Stimulated activated CD4-positive, alpha-beta T cell treated with anti-CD3 and anti-CD28 coated beads, TNF-alpha, amount 100 ng/mL, for 1 hour (primary cell): ENCODE results near the gene TCFL5.
A peak's percentile ranks its signal among the peaks of the same experiment; 100 is the strongest.

Source experiments
- DNase-seq, 3 donors: peaks; one replicate each; pipeline ENCODE4 v3.0.0-alpha.2; 2020; ENCODE audit warnings: low read depth in 3 of 3, low spot score in 1 of 3

The TCFL5 gene

DNA sequence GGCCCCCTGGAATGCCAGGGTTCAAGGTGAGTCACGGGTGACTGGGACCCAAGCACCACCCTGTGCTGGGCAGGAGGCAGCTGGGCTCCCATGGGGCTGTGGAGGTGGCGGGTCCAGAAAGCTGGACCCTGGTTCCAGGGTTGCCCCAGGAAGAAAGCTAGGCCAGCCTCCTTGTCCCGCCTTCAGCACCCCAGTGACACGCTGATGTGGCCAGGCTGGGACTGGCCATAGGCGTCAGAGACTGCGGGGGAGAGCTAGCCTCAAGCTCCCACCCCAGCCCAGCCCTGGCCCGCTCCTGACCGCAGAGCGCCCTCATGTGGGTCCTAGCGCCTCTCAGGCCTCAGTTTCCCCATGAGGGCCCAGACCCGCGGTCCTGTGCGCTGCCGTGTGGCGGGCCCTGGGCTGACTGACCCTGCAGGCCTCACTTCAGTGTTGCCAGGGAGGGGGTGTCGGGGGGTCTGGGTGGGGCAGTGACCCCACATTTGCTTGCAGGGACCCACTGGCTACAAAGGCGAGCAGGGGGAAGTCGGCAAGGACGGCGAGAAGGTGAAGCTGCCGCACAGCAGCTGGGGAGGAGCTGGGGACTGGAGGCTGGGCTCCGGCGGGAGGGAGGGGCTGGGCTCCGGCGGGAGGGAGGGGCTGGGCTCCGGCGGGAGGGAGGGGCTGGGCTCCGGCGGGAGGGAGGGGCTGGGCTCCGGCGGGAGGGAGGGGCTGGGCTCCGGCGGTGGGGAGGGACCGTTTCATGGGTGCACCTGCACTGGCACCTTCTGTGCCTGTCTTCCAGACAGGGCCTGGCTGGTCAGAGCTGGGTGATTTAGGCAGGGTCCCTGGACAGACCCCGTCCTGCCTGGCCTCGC, 36.9 kb downstream of the TCFL5 start:
- DNase-seq = peak in 1 of 3 donors; percentile 11

DNA sequence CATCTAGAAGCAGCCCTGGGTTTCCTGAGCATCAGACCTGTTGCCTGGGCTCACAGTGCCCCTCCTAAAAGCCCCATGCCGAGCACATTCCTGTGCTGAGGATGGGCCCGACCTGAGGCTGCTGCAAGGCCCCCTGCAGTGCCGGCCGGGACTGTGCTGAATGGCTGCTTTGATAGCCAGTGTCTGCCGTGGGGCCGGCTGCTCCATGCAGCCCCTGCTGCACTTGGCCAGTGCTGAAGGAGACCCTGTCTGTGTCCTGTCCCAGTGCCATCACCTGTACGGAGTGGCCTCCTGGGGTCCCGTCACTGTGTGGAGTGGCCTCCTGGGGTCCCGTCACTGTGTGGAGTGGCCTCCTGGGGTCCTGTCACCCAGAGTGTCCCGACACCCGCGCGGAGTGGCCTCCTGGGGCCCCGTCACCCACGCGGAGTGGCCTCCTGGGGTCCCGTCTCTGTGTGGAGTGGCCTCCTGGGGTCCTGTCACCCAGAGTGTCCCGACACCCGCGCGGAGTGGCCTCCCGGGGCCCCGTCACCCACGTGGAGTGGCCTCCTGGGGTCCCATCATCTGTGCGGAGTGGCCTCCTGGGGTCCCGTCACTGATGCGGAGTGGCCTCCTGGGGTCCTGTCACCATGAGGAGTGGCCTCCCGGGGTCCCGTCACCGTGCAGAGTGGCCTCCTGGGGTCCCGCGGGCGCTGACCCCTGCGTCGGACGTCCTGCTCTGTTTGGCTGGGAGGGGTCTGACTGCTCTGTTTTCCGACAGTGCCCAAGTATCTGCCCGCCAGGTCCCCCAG, 37.7 kb downstream of the TCFL5 start:
- no peak for DNase-seq

DNA sequence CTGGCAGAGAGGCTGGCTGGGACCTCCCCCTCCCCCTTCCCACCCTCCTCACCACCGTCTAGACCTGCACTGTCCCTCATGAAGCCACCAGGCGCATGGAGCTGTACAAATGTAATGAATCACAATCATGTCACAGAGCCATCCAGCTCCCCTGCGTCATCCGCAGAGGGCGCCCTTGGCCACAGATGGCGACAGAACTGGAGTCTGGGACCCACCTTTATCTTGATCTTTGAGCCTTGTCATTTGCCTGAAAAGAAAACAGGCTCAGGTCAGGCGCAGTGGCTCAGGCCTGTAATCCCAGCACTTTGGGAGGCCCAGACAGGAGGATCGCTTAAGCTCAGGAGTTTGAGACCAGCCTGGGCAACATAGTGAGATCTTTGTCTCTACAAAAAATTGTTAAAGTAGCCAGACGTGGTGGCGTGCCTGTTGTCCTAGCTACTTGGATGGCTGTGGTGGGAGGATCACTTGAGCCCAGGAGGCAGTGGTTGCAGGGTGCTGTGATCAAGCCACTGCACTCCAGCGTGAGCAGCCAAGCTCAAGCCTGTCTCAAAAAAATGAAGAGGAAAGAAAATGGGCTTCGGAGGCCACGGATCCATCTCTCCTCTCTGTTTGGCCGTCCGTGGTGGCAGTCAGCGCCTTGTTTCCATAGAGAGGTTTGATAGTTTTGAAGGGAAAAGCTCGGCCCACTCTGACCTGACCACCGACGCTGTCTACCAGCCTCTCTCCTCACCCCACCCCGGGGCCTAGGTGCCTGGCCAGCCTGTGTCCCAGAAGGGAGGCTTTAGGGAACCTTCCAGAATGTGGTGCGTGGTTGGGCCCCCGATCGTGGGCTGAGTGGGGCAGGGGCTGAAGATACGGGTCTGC, 38.6 kb downstream of the TCFL5 start:
- DNase-seq = no peak

DNA sequence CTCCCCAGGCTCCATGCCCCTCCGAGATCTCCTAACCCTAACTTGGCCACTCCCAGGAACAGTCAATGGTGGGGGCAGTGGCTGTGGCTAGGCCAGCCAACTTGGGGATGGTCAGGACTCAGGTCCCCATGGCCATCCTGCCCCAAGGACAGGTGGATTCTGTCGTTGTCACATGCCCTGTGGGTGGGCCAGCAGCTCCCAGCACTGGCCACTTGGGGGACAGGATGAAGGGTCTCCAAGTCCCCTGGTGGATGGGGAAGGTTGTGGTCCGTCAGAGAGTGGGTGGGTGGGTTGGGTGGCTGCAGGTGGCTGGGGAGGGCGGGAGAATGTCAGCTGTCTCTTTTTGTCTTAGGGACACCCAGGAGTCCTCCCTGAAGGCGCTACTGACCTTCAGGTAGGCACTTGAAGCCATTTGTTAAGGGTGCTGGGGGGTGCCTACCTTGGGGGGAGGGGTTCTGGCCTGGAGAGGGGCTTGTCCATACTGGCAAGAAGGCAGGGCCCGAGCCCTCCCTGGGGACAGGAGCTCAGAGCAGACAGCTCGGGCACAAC, 39.3 kb downstream of the TCFL5 start:
- DNase-seq = no peak

DNA sequence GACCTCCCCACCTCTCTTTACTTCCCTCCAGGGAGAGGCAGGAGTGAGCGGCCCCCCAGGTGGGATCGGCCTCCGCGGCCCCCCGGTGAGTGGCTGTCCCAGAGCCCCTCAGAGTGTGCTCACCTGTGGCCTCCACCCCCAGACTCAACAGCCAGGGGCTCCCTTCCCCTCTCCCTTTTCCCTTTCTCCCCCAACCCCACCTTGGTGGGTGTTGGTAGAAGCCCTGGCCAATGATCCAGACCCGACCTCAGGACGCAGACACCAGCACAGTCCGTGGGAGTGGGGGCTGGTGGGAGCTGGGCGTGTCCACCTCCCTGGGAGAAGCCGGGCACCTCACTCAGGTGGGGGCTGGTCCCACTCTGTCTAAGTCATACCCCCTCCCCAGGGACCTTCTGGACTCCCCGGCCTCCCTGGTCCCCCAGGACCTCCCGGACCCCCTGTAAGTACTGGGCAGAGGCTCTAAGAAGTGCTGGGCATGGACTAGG, 39.9 kb downstream of the TCFL5 start:
- no peak for DNase-seq

DNA sequence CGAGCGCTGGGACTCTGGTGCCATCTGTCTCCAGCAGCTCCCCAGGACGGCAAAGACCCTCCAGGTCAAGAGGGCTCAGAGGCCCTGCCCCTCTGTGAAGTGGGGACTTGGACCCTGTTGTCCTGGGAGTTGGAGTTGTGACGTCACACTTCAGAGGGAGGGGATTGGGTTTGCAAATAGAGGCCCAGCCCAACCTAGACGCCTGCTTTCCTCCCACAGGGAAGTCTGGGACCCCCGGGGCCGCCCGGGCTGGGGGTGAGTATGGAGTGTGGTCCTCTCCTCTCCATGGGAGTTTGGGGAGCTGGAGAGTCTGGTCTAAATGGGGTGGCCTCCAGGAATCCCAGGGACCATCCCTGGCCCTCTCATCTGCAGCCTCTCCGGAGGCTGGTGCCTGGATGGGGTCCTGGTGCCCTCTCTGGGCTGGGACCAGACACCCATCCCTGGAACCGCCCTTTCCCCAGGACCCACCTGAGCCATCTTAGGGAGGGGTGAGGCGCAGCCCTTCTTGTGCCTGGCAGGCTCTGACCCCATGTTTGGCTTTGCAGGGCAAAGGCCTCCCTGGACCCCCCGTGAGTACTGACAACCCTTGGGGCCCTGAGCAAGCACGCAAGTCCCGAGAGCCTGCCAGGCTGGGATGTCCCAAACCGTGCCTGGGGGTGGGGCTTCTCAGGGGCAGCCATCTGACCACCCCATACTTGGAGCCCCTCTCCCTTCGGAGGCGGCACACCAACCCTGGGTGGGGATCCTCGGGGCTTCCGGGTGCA, 40.5 kb downstream of the TCFL5 start:
- no peak for DNase-seq

DNA sequence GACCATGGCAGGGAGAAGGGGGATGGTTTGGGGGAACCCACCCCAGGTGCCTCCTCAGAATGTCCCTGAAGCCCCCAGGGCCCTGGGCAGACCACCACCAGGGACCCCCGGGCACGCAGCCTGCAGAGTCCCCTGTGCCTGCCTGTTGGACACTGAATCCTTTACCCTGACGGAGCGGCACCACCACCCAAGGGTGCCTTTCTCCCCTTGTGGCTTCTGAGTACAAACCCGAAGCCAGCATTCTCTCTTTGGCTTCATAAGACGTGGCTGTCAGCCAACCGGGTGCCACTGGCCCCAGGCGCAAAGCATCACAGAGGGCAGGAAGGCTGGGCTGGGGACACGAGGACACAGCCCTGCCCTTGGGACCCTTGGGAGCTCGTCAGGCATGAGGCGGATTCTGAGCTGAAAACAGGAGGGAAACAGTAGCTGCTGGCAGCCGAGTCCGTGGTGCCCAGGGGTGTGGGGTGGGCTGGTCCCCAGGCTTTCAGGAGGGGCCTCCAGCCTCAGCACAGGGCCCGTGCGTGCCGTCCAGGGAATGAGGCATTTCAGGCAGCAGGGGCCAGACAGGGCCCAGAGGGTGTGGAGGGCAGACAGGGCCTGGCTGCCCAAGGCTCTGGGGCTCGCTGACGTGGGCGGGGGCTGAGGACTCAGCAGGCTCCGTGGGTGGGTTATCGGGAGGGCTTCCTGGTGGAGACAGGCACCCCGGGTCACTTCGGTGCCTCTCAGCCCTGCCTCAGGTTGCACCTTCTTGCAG, 41.2 kb downstream of the TCFL5 start:
- DNase-seq = no peak

DNA sequence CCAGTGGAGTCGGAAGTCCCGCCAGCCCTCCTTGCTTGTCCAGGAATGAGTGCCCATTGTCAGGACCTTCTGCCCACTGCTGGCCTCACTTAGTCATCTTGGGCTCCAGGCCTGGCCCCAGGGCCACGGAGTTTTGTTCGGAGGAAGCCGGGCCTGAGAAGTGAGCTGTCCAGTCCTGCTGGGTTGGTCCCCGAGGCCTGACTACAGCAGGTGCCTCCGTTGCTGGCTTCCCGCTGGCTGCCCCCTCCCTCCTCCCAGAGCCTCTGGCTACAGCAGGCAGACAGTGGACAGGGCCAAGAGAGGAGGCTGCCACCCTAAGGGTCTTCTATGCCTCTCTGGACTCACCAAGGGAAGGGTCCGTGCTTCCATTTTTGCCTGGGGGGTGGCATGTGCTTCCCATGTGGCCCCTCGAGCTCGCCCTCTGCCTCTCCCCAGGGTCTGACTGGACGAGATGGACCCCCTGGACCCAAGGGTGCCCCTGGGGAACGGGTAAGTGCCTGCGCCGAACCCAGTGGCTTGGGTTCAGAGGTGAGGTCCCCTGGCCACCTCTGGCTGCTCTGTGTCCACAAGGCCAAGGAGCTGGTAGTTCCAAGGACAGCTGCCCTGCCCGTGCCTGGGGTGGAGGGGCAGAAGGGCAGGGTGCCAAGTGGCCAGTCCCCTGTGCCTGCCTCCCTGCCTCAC, 42.0 kb downstream of the TCFL5 start:
- DNase-seq = no peak

DNA sequence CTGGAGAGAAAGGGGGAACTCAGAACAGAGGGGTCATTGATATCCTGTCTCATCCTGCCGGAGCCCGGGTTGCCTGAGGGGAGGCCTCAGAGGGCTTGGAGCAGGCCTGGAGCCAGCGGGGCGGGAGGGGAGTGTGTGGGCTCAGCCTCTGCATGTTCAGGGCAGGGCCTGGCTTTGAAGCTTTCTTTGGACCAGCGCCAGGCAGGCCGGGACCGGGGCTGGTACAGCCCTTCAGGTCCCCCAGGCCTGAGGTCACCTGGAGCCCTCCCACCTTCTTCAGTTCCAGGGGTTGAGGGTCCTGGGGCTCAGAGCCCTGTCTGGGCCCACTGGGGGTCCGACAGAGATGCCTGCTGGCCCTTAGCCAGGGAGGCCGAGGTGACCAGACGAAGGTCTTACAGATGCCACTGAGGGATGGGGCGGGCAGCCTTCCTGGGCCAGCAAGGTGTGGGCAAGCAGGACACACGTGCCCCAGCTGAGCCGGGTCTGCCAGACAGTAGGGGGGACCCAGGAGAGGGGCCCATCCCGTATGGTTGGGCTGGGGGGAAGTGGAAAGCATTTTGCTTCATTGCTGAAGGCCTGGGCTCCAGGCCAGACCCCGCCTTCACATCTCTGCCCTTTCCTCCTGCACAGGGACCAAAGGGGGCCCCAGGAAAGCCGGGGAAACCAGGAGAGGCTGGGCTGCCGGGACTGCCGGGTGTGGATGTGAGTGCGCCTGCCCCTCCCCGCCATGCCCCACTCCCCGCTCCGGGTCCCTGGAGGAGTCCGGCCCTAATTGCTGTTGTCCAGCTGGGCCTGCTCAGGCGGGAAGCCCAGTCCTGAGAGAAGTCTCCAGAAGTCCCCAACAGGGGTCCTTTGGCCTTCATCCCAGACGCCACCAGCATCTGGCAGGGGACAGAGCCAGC, 42.8 kb downstream of the TCFL5 start:
- no peak for DNase-seq

DNA sequence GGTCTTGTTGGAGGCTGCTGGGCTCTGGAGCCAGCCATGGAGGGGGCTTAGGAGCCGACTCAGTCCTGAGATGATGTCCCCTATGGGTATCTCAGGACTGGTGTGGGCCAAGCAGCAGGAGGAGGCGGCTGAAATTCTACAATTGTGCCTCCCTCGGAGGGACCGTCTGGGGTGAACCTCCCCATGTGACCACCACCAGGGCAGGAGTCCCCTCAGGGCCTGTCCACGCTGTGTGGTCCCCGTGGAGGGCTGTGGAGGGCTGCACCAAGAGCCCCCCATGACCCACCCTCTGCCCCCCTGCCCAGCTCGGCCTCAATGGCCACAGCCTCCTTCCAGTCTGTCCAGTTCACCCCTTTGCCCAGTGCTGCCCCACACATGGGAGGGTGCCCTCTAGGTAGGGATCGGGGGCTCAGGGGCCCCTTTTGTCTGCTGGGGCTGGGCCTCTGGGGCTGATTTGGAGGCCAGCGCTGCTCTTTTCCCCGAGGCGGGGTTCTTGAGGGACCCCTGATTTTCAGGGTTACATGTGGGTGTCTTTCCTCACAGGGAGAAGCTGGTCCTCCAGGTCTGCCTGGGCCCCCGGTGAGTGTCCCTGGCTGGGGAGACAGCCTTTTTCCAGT, 43.5 kb downstream of the TCFL5 start:
- no peak for DNase-seq

DNA sequence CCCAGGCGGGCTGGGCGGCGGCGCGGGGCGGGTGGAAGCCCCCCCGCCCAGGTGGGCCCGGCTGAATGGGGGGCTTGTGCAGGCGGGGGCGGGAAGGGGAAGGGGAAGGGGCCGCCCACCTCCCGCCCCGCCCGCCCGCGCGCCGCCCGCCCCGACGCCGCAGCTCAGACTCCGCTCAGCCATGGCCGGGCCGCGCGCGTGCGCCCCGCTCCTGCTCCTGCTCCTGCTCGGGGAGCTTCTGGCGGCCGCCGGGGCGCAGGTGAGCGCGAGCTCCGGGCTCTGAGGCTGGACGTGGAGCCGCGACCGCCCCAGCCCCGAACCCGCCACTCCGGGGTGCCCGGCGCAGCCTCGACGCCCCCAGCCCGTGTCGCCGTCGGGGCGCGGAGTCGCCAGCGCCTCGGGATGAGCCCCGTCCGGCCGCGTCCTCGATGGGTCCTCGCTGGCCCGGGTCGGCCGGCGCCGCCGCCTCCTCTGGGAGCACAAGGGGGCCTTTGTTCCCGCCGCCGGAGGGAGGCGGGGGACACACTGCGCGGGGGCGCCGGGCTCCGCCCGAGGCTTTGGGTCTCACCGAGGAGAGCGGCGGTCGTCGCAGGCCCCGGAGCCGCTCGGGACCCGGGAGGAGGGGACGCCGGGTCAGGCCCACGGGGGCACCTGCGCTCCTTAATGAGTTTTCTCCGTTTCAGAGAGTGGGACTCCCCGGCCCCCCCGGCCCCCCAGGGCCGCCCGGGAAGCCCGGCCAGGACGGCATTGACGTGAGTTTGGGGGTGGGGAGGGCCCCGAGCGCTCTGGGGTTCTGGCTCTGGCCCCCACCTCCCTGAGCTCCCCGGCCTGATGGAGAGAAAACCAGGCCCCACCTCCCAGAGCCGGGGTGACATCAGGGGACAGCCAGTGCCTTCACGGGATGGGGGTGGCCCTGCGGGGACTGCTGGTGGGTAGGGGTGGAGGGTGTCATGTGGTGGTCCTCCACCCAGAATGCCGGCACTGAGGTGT, 44.4 kb downstream of the TCFL5 start, which contains the start of gene COL9A3:
TSS of gene COL9A3 (plus strand) at position 167 of the 990 bp plus-strand sequence. CDS start at position 182, 15 bp downstream.
- no peak for DNase-seq

DNA sequence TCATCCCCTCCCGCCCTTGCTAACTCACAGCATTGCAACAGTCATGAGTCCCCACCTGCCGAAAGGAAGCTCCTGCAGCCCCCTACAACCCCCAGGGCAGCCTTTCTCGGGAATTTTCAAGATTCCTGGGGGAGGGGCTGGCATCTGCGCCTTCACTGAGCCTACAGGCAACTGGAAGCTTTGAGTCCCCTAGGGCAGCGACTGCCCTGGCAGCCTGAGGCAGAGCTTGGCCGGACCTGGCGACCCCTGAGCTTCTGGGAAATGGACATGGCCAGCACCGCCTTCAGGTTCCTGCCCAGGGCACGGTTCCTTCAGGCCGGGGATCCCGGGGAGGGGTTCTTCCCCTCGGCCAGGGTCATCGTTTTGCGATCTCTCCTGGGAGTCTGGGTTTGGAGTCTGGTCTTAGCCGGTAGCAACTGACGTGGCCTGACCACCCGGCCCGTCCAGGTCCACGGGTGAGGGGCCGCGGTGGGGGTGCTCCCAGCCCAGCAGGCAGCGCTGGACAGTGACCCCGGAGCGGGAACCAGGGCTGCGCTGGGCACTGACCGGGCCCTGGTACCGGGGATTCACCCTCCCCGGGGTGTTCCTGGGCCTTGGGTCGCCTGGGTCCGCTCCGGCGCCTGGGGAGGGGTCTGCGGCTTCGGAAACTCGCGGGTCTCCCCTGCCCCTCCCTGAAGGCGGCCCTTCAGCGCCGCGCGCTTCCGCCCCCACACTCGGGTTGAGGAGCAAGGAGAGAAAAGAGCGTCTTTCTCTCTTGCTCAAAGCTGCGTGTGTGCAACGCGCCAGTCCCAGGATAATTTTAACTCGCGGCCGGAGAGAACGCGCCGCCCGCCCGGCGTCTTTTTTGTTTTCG, 45.4 kb downstream of the TCFL5 start:
- DNase-seq = no peak

DNA sequence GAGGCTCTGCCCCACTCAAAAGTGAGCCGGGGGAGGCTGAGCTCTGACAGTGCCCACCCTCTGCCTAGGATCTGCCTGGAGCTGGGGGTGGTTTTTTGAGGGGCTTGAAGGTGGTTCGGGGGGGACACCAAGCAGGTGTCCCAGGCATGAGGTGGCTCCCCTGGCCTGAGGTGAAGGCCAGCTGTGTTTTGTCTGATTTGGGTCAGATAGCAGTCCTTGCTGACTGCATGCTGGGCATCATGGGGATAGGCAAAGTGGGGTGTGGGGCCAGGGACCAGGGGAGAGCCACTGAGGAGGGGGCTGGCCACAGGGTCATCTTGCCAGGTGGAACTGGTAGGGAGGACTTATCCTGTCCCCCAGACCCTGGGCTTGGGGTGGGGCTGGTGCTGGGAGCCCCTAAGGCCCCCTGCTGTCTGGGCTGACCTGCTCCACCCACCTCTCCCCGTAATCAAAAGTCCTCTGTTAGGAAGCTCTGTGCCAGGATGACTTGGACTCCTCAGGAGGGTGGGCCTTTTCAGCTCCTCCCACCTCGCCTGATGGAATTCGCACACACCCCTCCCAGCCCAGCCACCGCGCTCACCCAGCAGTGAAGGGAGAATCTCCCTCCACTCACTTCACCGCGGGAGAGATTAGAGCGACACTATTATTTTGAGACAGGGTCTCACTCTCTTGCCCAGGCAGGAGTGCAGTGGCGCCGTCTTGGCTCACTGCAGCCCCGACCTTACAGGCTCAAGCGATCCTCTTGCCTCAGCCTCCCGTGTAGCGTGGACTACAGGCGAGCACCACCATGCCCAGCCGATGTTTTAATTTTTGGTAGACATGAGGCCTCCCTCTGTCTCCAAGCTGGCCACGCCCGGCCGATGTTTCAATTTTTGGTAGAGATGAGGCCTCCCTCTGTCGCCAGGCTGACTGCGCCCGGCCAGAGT, 46.3 kb downstream of the TCFL5 start:
- no peak for DNase-seq

DNA sequence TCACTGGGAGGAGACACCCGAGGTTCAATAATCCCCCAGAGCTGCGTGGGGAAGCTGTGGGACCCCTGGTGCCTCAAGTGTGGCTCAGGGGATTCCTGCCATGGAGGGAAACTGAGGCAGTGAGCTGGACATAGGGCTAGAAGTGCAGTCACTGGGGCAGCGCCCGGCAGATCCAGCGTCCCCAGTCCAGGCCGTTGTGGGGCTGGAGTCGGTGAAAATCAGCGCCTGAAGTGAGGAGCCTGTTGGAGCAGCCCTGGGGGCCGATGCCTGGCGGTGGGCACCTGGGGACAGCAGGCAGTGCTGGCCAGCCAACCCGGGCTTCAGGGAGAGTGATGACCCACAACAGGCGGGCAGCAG, 46.9 kb downstream of the TCFL5 start:
- DNase-seq = no peak
